C4-2B (cell line): ENCODE measurements around the gene SH3RF3.

Experiments used
- H3K27ac ChIP-seq: fragments of 450-650 bp; 2 replicates; pipeline ENCODE4 v1.5.1; 2017
- CTCF ChIP-seq: fragments of 450-650 bp; conservative IDR thresholded peaks from 2 replicates; pipeline ENCODE4 v1.5.1; 2017; ENCODE audit warnings: mild to moderate bottlenecking
- ZFX ChIP-seq: fragments of 450-650 bp; IDR thresholded peaks from 2 replicates; pipeline ENCODE4 v1.6.1; 2017

Gene SH3RF3

GRCh38 chr2:109127556-109127955, 1.4 kb upstream of the SH3RF3 start:
- H3K27ac ChIP-seq, result no peak overlapping the region

GRCh38 chr2:109128048-109128615, 873 bp upstream of the SH3RF3 start:
- H3K27ac ChIP-seq, result peak overlapping the region; percentile 28
- TF ChIP-seq CTCF, result peak; percentile 88
- no peak for TF ChIP-seq ZFX

More at GRCh38 chr2:109127556-109127955, 1.4 kb upstream of the SH3RF3 start:
- no peak for TF ChIP-seq ZFX
- no peak for TF ChIP-seq CTCF

GRCh38 chr2:109129356-109129920, 433 bp downstream of the SH3RF3 start:
- peak overlapping the region; percentile 28 for H3K27ac ChIP-seq
- TF ChIP-seq ZFX (no peak), CTCF (no peak)

DNA sequence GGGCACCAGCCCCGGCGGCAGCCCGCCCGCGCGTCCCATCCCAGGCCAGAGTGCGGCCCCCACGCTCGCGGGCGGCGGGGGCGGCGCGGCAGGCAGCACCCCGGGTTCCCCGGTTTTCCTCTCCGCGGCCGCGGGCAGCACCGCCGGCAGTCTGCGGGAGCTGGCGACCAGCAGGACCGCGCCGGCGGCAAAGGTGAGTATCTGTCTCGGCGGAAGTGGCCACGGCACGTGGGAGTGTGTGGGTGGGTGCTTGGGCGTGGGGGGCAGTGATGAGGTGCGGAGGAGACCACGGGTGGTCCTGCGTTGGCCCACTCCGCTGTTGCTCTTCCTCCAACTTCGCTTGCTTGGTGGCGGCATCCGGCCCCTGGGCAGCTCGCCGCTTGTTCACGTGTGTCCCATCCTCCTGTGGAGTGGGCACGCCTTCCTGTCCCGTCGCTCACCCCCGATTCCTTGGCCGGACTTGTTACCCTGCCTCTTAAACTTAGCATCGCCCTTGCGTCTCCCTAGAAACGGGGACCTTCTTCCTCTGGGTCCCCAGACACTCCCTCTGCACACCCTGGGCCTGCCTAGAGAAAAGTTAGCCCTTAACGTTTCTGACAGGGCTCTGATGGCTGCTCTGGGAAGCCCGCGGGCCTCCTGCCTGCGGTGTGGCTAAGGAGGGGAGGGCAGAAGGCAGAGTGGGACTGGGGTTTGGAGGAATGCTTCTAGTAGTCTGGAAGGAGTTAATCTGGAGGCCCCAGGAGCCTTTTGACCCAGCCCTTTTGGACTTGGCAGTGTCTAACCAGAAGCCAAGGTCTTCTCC, 1.1 kb downstream of the SH3RF3 start:
- no peak for TF ChIP-seq ZFX
- TF ChIP-seq CTCF, result no peak
- no peak overlapping the region for H3K27ac ChIP-seq

GRCh38 chr2:109130723-109130995, 1.7 kb downstream of the SH3RF3 start:
- TF ChIP-seq CTCF, result no peak
- no peak for TF ChIP-seq ZFX
- H3K27ac ChIP-seq, result no peak overlapping the region

GRCh38 chr2:109131777-109132176, 2.8 kb downstream of the SH3RF3 start:
- no peak overlapping the region for H3K27ac ChIP-seq
- TF ChIP-seq ZFX (no peak), CTCF (no peak)

DNA sequence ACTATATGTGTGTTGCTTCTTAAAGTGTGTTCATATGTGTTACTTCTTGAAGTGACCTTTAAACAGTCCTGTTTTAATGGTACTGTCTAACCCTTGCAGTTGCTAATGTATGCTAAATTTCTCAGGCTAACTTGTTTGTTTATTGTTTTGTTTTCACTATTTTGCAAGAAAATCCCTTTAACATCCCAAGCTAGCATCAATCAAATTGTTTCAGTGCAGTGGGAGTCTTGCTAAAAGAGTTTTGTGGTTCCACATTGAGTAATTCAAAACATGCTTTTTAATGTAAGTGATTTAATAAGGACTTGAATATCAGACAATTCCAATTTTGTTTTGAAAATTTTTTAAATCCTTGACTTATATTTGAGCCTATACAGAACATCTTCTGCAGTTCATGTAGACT, 3.6 kb downstream of the SH3RF3 start:
- no peak overlapping the region for H3K27ac ChIP-seq
- TF ChIP-seq CTCF, result no peak
- TF ChIP-seq ZFX, result no peak
